GM12872 (cell line): Measurements from ENCODE around the gene ZDHHC11.

Source experiments
- TF ChIP-seq, protein P1 (sequence below): IDR thresholded peaks from 3 replicates; pipeline ENCODE4 v1.5.1; 2011; ENCODE audit warnings: low read depth, mild to moderate bottlenecking, low read length, moderate library complexity; ENCODE audit not compliant: insufficient read depth

Gene ZDHHC11

DNA sequence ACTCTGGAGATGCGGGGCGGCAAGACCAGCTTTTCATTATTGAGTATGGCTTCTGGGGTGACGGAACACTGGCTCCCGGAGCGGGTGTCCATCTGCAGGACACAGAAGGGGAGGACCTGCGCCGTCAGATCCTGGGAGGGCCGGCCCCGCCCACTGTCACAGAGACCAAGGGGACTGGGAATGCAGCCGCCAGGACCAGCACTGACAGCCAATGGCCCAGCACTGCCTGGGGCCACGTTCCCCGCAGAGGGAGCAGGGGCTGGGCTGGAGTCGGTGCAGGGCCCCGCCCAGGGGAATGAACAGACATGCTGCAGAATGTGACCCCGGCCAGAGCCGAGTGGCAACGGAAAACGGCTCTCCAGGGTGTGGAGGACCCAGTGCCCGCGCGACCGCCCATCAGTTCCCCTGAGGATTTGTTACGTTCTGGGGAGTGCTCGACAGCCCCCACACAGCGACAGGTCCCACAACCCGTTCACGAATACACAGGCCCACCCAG is at the start of gene ZDHHC11:
Gene ZDHHC11 (minus strand): TSS at position 476 of the 496 bp plus-strand sequence. CDS start 384 bp downstream, at position 92.
- TF ChIP-seq, protein P1, sequence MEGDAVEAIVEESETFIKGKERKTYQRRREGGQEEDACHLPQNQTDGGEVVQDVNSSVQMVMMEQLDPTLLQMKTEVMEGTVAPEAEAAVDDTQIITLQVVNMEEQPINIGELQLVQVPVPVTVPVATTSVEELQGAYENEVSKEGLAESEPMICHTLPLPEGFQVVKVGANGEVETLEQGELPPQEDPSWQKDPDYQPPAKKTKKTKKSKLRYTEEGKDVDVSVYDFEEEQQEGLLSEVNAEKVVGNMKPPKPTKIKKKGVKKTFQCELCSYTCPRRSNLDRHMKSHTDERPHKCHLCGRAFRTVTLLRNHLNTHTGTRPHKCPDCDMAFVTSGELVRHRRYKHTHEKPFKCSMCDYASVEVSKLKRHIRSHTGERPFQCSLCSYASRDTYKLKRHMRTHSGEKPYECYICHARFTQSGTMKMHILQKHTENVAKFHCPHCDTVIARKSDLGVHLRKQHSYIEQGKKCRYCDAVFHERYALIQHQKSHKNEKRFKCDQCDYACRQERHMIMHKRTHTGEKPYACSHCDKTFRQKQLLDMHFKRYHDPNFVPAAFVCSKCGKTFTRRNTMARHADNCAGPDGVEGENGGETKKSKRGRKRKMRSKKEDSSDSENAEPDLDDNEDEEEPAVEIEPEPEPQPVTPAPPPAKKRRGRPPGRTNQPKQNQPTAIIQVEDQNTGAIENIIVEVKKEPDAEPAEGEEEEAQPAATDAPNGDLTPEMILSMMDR: no peak

DNA sequence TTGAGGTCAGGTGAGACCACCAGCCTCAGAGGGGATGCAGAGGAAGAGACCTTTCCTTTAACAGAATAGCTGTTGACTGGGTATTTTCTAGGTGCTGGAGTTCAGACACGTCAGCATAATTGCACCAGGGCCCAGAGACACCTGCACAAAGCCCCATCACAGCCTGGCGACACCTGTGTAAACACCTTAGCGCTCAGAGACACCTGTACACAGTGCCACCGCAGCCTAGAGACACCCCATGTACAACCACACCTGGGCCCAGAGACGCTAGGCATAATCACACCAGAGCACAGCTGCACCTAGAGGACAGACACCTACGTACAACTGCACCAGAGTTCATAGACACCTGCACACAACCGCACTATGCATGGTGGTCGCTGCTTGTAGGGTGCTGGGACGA is 42.9 kb upstream of the ZDHHC11 start:
- TF ChIP-seq, protein P1: no peak

DNA sequence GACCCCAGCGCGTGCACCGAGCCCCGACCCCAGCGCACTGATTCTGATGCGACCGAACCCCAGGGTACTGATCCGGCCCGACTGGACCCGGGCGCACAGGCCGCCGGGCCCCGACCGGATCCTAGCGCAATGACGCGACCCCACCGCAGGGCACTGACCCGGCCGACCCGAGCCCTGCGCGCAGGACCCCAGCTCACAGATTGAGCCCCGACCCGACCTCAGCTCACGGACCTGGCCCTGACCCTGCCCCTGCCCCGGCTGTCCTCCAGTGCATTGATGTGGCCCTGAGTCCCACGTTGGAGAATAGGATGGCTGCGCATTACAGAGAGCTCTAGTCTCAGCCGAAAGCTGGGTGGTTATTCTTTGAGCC is 42.3 kb upstream of the ZDHHC11 start:
- TF ChIP-seq, protein P1: no peak

DNA sequence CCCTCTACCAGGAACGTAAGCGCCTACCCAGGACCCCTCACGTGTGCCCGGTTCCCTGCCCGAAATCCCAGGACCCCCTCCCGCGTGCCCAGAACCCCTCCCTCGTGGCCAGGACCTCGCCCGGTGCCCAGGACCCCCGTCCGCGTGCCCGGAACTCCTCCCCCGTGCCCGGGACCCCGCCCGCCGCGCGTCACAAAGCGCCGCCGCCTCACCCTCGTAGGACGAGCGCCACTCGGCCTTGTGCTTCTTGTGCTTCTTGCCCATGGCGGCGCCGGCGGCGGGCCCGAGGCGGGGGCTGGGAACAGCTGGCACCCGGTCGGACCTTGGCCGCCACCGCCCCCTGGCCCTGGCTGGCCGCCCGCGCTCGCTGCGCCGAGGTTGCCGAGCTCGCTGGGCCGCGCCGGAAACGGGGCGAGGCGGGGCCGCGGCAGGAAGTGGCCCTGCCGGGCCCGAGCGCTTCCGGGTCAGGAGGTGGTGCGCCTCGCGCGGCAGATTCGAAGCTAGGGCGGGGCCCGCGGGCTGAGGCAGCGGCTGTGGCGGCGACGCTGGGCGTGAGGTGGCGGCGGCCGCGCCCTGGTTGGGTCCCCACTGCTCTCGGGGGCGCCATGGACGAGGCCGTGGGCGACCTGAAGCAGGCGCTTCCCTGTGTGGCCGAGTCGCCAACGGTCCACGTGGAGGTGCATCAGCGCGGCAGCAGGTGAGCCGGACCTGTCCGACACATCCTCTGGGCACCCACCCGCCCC is 41.8 kb upstream of the ZDHHC11 start, which contains the start of the genes BRD9 and TRIP13:
Gene BRD9 (minus strand): TSS at position 408 of the 743 bp plus-strand sequence. CDS start 144 bp downstream, at position 264.
Gene TRIP13 (plus strand): TSS at position 491 of the 743 bp plus-strand sequence. CDS start 115 bp downstream, at position 606.
- TF ChIP-seq, protein P1: 0 out of 3 replicates have a peak, but pooled peaks have one; percentile 5

DNA sequence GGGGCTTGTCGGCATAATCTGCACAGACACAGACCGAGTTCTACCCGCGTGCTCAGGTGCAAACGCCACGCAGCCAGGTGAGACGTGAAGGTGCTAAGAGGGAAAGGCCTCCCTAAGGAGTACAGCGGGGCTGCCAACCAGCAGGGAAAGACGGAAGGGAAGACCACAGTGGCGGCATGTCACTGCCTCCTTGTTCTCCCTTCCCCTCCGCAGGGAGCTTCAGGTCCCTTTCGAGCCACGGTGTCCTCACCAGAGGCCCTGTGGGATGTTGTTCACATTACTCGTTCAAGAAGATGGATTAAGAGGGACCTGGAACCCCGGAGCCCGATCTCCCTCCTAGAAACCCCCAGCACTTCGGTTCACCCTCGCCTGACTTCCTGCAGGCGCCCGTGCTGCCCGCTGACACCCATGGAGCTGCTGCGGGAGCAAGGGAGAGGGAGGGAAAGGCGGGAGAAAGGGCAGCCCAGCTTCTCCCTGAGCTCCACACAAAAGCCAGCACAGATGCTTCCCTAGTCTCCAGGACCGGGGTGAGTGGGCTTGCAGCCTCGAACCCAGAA is 41.1 kb upstream of the ZDHHC11 start:
- TF ChIP-seq, protein P1: no peak

GRCh38 chr5:891117-891836 is 40.5 kb upstream of the ZDHHC11 start:
- TF ChIP-seq, protein P1: no peak
